Fibroblast of lung (primary cell): ENCODE results near the gene VPS35L. TPM values are rescaled to one million over a fixed set of nuclear protein-coding genes. Genes with fewer than 3 reads are reported as not detected.

ENCODE experiments used
- DNase-seq, 2 donors: peaks; one replicate each; pipeline versions ENCODE4 v3.0.0 to v3.0.0-alpha.2; 2010; ENCODE audit warnings: low read depth in 2 of 2
- H2AFZ ChIP-seq: 2 replicates; pipeline ENCODE4 v1.5.1; 2012; ENCODE audit warnings: low read length, control low read depth, inconsistent platforms
- H3K27ac ChIP-seq: 2 replicates; pipeline ENCODE4 v1.5.1; 2011; ENCODE audit warnings: low read length, control low read depth; ENCODE audit not compliant: insufficient read depth
- H3K27me3 ChIP-seq: 2 replicates; pipeline ENCODE4 v1.5.1; 2011; ENCODE audit warnings: mild to moderate bottlenecking, low read length; ENCODE audit not compliant: control insufficient read depth, insufficient read depth
- H3K36me3 ChIP-seq: 2 replicates; pipeline ENCODE4 v1.5.1; 2011; ENCODE audit warnings: low read length; ENCODE audit not compliant: control insufficient read depth, insufficient read depth
- H3K4me1 ChIP-seq: 2 replicates; pipeline ENCODE4 v1.5.1; 2011; ENCODE audit warnings: low read length; ENCODE audit not compliant: control insufficient read depth, insufficient read depth; ENCODE audit errors: extremely low read depth
- H3K4me2 ChIP-seq: 2 replicates; pipeline ENCODE4 v1.5.1; 2011; ENCODE audit warnings: low read length, control low read depth; ENCODE audit not compliant: insufficient read depth; ENCODE audit errors: extremely low read depth
- H3K4me3 ChIP-seq, 4 experiments: fragments of 200-600 bp in 1 of 4; sonication (generic) in 1 of 4; replicated peaks in 1 of 4; 2 replicates each; pipeline ENCODE4 v1.5.1; 2011 to 2016; ENCODE audit warnings: low read length in 4 of 4, low read depth in 3 of 4, mild to moderate bottlenecking in 3 of 4, control low read depth in 2 of 4, inconsistent platforms in 1 of 4, mixed read lengths in 1 of 4; ENCODE audit not compliant: insufficient read depth in 1 of 4; ENCODE audit errors: control extremely low read depth in 1 of 4
- H3K79me2 ChIP-seq: 2 replicates; pipeline ENCODE4 v1.5.1; 2012; ENCODE audit warnings: mild to moderate bottlenecking, low read length, inconsistent platforms; ENCODE audit not compliant: control insufficient read depth, insufficient read depth
- H3K9ac ChIP-seq: 2 replicates; pipeline ENCODE4 v1.5.1; 2011; ENCODE audit warnings: mild to moderate bottlenecking, low read length, control low read depth; ENCODE audit not compliant: insufficient read depth
- H3K9me3 ChIP-seq: 2 replicates; pipeline ENCODE4 v1.5.1; 2012; ENCODE audit warnings: low read depth, low read length; ENCODE audit not compliant: control insufficient read depth, insufficient read depth
- H4K20me1 ChIP-seq: 2 replicates; pipeline ENCODE4 v1.5.1; 2011; ENCODE audit warnings: low read length; ENCODE audit not compliant: control insufficient read depth, insufficient read depth; ENCODE audit errors: extremely low read depth
- CTCF ChIP-seq, 2 donors: IDR thresholded peaks in 1 of 2; conservative IDR thresholded peaks in 1 of 2; 1 replicate in 1 of 2; 2 replicates in 1 of 2; pipeline ENCODE4 v1.5.1; 2011 to 2012; ENCODE audit warnings: low read length in 2 of 2, control low read depth in 1 of 2, inconsistent platforms in 1 of 2, low read depth in 1 of 2, mild to moderate bottlenecking in 1 of 2
- EZH2 ChIP-seq: IDR thresholded peaks from 2 replicates; pipeline ENCODE4 v1.5.1; 2012; ENCODE audit warnings: low read length, control low read depth, mild to moderate bottlenecking; ENCODE audit errors: missing control alignments
- polyA plus RNA-seq, 2 donors: library from polyadenylated mRNA; depleted of rRNA in 1 of 2; stranded (reverse) in 1 of 2; unstranded in 1 of 2; fragments of >200 nt; gene quantifications; 2 replicates each; pipeline ENCODE4 v1.2.1, GENCODE V29; 2011 to 2012; ENCODE audit warnings: missing spikeins in 1 of 2
- total RNA-seq: library from RNA; depleted of rRNA; stranded (reverse); fragments of >200 nt; gene quantifications from 2 replicates; pipeline ENCODE4 v1.2.1, GENCODE V29; 2014

Gene VPS35L
- total and polyA plus RNA-seq, 2 donors (not counting 1 experiment from before 2014, with no cell fraction given): 46.7 to 54.7 TPM

GRCh38 chr16:19709381-19710136 lies 154.1 kb downstream of the VPS35L start:
- Histone ChIP-seq H3K36me3 (peaks cover 29% of the 10 kb centered on the region), H2AFZ (no peak overlapping the region), H3K9me3 (no peaks in the 10 kb centered on the region), H4K20me1 (no peaks in the 10 kb centered on the region), H3K4me1 (peaks cover 7% of the 10 kb centered on the region), H3K27me3 (no peaks in the 10 kb centered on the region), H3K4me3 (no peak overlapping the region), H3K9ac (no peak overlapping the region), H3K4me2 (no peak overlapping the region), H3K79me2 (peaks cover 6% of the 10 kb centered on the region), H3K27ac (no peak overlapping the region)
- no peak for DNase-seq
- no peak for TF ChIP-seq EZH2
- TF ChIP-seq CTCF (conservative IDR thresholded peaks at IDR 0.05 in 1 of 2, IDR thresholded peaks at IDR 0.05 in 1 of 2; ENCODE audit: low read depth in 1 of 2, low read length in 2 of 2): no peak

GRCh38 chr16:19710191-19710908 lies 154.8 kb downstream of the VPS35L start:
- Histone ChIP-seq H3K4me3 (no peak overlapping the region), H3K9me3 (no peaks in the 10 kb centered on the region), H3K9ac (no peak overlapping the region), H3K4me1 (no peaks in the 10 kb centered on the region), H4K20me1 (no peaks in the 10 kb centered on the region), H3K27me3 (no peaks in the 10 kb centered on the region), H3K79me2 (peaks cover 7% of the 10 kb centered on the region), H2AFZ (no peak overlapping the region), H3K36me3 (peaks cover 21% of the 10 kb centered on the region), H3K4me2 (no peak overlapping the region), H3K27ac (no peak overlapping the region)
- DNase-seq: no peak
- TF ChIP-seq CTCF (conservative IDR thresholded peaks at IDR 0.05 in 1 of 2, IDR thresholded peaks at IDR 0.05 in 1 of 2; ENCODE audit: low read depth in 1 of 2, low read length in 2 of 2) (no peak), EZH2 (no peak)

GRCh38 chr16:19710991-19711545 lies 155.6 kb downstream of the VPS35L start:
- Histone ChIP-seq H3K27me3 (no peaks in the 10 kb centered on the region), H4K20me1 (no peaks in the 10 kb centered on the region), H3K27ac (no peak overlapping the region), H3K4me3 (no peak overlapping the region), H2AFZ (no peak overlapping the region), H3K79me2 (peaks cover 13% of the 10 kb centered on the region), H3K9me3 (no peaks in the 10 kb centered on the region), H3K4me1 (no peaks in the 10 kb centered on the region), H3K36me3 (peaks cover 21% of the 10 kb centered on the region), H3K9ac (no peak overlapping the region), H3K4me2 (no peak overlapping the region)
- TF ChIP-seq EZH2: no peak
- TF ChIP-seq CTCF (conservative IDR thresholded peaks at IDR 0.05 in 1 of 2, IDR thresholded peaks at IDR 0.05 in 1 of 2; ENCODE audit: low read depth in 1 of 2, low read length in 2 of 2): no peak
- DNase-seq: no peak
